HG03565 (cell line): ENCODE data around the gene STPG1.

Experiments
- ATAC-seq: cut with Tn5 transposase; IDR thresholded peaks from one replicate; pipeline ENCODE4 v1.9.1; 2021; ENCODE audit warnings: mild to moderate bottlenecking, moderate library complexity; ENCODE audit not compliant: unreplicated experiment

The STPG1 gene

GRCh38 chr1:24319962-24320361, 93.6 kb downstream of the STPG1 start:
- ATAC-seq = no peak

DNA sequence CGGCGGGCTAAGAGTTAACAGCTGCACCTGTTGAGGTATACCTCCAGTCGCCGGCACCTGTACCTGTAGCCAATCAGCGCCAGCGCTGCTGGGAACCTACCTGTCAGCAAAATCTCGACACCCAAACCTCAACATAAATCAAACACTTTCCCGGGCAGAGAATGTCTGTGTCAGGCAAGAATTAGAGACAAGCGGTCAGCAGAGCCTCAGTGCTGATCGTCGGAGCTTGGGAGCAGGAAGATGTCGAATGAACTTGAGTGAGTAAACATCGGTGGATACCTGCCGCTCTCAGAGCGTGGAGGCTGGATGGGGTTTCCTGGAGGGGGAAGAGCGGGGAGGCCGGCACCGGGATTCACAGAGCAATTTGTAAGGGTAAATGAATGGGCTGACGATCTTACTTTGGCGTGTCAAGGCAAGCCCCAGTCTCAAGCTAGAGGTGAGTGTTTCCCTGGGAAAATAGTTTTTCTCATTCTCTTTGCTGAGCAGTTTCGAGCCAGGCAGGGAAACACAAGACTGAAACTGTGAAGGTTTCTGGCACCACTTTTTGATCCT, 94.2 kb downstream of the STPG1 start, which contains the start of gene GRHL3:
Gene GRHL3 (plus strand): TSS at position 46 of the 552 bp plus-strand sequence. CDS start 195 bp downstream, at position 241.
- ATAC-seq = no peak

GRCh38 chr1:24318615-24319311, 94.8 kb downstream of the STPG1 start:
- no peak for ATAC-seq

- no peak for ATAC-seq
Measured at GRCh38 chr1:24317956-24318614, 95.5 kb downstream of the STPG1 start.

DNA sequence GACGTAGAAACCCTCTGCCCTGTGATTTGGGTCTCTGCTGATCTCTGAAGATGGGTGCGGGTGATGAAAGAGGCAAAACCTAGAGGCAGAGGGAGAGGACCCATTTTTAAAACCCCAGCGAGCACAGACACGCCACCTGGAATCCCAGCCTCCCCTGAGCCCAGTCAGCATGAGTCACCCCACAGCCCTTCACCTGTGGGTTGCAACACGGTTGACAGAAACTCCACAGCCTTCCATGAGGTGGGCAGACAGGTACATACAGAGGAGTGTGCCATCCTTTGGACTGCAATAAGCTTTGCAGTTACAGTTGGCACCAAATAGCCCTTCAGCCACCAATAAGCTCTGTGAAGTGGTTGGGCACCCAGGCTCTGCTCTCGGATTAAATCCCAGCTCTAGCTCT, 96.5 kb downstream of the STPG1 start:
- no peak for ATAC-seq

- ATAC-seq = no peak
Measured at GRCh38 chr1:24316645-24317044, 96.9 kb downstream of the STPG1 start.

GRCh38 chr1:24315391-24315790, 98.2 kb downstream of the STPG1 start:
- ATAC-seq = no peak

DNA sequence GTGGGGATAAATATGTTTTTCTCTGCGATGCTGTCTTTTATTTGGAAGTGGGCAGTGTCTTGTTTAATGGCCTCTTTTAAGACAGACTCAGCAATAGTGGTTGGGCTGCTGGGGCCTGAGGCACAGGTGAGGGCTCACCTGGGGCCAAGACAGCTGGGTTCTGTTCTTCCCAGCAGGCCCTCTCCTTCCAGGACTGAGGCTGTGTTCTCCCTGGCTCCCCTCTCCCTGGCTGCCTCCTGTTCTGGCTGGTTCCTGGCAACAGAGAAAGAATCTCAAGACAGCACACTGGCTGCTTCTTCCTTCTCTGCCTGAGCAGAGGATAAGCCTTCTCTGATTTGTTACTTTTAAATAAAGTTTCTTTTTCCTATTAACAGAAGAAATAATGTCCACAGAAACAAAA, 101.8 kb downstream of the STPG1 start:
- ATAC-seq = no peak

DNA sequence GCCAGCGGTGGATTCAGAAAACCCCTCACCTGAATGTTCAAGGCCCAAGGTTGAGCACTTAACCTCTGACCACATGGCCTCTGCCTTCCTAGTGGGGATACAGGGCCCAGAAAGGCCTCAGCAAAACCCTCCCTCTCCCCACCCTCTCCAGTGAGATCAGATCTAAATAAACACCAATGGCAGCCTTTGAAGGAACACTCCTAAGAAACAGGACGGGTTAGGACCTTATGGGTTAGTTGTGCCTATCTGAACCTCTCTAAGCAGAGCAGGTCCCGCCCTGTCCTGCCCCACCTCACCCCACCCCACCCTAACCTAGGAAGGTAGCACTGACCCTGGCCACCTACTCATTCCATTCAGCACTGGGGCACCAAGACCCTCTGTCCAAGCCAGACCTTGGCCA, 102.3 kb downstream of the STPG1 start:
- no peak for ATAC-seq

- no peak for ATAC-seq
Measured at GRCh38 chr1:24309762-24310485, 103.7 kb downstream of the STPG1 start.

GRCh38 chr1:24308365-24309015, 105.1 kb downstream of the STPG1 start:
- no peak for ATAC-seq
